NCI-H1092 (cell line): ENCODE data around the gene AMN1.
"Not testable (repeated sequence)": the region's sequence is repeated elsewhere in the genome, so short reads cannot be mapped to it uniquely, and the experiment has no call there.

Experiments used
- DNase-seq: peaks from one replicate; lab custom pipeline; 2025; lab: John Stamatoyannopoulos, UW

AMN1 gene

DNA sequence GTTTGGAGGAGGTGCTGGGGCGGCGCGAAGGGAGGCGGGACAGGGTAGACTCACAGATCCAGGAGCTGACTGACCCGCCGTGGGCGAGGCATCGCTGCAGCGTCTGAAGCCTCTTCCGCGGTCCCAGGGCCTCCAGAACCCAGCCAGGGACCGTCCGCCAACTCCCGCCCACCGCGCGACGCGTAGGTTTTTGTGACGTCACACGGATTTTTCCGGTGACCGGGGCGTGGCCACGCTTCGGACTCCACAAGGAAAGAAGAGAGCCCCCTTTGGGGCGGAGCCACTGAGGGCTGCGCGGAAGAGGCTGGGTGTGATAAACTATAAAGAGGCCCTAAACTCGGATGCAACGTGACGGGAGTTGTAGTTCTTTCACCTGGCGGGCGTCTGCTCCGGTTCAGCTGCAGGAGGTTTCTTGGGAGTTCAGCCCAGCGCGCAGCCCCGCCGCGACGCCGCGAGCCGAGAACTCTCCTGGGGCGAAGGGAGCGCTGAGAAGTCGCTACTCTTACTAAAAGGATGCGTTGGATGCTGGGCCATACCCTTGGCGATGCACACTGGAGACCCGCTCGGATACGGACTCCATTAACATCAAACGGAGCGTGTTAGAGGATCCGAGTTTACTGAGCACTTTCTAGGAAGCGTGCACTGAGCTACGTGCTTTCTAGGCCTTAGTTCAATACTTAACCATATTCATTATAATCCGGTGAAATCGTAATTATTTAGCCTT lies at the start of gene AMN1:
TSS of gene AMN1 (minus strand) at position 105 of the 724 bp plus-strand sequence. CDS start at position 92, 13 bp downstream.
- peak; percentile 98 for DNase-seq

- no peak for DNase-seq
Measured at GRCh38 chr12:31773867-31774266, 45.0 kb upstream of the AMN1 start.

DNA sequence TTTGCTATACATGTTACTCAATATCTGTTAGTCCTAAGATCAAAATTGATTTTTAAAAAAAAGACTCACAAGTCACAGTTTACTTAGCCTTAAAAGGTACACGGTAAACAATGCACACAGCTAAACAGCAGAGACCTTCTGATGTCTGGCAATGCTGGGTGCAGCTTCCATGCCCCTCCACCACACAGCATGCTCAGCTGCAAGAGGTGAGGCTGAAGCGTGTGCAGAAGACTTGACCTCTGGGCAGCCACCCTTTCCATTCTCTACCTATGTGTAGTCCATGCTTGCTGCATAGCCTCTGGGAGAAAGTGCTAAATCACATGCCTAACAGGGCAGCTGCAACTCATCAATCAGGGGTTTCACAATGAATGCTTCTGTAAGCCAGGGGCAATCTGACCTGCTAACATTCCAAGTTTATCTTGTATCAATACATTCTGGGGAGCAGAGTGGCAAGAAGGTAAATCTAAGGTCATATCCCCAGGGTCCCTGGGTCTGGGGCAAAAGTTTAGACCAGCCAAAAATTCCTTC lies 44.5 kb upstream of the AMN1 start:
- DNase-seq: no peak

DNA sequence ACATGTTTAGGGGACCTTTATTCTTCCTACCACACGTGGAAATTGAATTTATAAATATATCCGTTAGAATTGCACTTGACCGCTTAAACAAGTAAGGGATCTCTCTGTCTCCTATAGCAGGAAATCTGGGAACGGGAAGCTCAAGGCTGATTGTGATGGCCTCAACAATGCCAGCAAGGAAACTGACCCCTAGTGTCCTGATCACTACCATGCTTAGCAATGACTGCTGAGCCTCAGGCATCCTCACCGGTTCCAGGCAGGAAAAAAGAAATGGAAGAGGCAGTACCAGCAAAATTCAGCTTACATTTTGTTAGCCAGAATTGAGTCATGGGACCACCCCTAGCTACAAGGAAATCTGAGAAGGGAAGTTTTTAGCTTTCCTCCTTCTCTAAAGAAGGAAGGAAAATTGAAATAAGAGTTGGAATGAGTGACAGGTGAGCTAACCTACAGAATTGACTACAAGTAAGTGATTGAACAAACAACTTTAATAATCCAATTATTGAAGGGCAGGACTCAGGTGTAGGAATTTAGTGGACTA lies 43.9 kb upstream of the AMN1 start:
- no peak for DNase-seq

GRCh38 chr12:31772186-31772585 lies 43.4 kb upstream of the AMN1 start:
- no peak for DNase-seq

GRCh38 chr12:31768046-31768445 lies 39.2 kb upstream of the AMN1 start:
- no peak for DNase-seq

- DNase-seq: no peak
Measured at GRCh38 chr12:31765931-31766330, 37.1 kb upstream of the AMN1 start.

- DNase-seq: no peak
Measured at GRCh38 chr12:31759632-31760459, 31.0 kb upstream of the AMN1 start.

- not testable (repeated sequence) for DNase-seq
Measured at GRCh38 chr12:31758297-31758696, 29.5 kb upstream of the AMN1 start.

DNA sequence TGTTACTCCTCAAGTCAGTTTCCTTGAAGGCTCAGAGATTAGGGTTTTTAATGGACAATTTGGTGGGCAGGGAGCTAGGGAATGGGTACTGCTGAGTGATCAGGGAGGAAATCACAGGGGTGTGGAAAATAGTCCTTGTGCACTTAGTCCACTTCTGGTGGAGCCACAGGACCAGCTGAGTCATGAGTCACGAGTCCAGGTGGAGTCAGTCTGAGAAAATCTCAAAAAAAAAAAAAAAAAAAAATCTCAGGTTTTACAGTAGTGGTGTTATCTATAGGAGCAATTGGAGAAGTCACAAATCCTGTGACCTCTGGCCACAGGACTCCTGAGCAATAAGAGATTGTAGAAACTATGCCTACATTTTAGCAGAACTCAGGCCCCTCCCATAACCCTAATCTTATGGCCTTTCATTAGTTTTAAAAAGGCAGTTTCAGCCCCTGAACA lies 28.2 kb upstream of the AMN1 start:
- DNase-seq: no peak

GRCh38 chr12:31752450-31752849 lies 23.6 kb upstream of the AMN1 start:
- DNase-seq: no peak

- DNase-seq: no peak
Measured at GRCh38 chr12:31751085-31751484, 22.3 kb upstream of the AMN1 start.

GRCh38 chr12:31750747-31751039 lies 21.9 kb upstream of the AMN1 start:
- DNase-seq: no peak

DNA sequence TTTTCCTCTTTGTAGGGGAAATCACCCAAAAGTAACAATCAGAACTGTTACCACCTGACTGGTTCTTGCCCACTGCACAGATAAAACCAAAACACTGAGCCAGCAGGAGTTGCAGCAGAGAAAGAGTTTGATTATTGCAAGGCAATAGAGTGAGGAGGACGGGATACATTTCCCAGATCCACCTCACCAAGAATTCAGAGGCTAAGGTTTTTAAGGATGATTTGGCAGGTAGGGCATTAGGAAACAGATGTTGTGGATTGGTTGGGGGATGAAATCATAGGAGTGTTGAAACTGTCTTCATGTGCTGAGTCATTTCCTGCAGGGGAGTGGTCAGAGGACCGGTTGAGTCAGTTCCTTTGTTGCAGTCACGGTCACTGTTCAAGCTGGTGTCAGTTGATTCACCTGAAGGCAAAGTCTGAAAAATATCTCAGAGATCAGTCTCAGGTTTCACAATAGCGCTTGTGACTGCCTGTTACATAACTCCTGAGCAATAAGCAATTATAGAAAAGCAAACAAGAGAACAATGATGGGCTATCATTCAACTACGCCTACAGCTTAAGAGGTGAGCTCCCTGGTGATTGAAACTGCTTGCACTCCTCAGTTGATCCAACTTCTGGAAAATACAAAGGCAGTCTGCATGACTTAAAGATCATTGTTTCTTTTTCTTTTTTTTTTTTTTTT lies 20.3 kb upstream of the AMN1 start:
- peak; percentile 22 for DNase-seq

- DNase-seq: no peak
Measured at GRCh38 chr12:31745242-31745641, 16.4 kb upstream of the AMN1 start.

DNA sequence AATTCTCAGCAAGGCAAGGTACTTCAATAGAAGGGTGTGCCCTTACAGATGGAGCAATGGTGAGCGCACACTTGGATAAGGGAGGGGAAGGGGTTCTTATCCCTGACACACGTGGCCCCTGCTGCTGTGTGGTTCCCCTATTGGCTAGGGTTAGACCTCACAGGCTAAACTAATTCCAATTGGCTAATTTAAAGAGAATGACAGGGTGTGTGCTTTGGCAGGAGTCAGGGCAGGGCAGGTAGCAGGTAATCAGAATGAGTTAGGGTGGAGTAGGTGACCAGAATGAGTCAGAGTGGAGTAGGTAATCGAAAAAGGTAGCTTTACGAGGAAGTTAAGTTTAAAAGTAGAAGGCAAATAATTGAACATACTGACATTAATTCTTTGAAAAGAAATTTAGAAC lies 15.5 kb upstream of the AMN1 start:
- not testable (repeated sequence) for DNase-seq

- DNase-seq: no peak
Measured at GRCh38 chr12:31742891-31743290, 14.1 kb upstream of the AMN1 start.

DNA sequence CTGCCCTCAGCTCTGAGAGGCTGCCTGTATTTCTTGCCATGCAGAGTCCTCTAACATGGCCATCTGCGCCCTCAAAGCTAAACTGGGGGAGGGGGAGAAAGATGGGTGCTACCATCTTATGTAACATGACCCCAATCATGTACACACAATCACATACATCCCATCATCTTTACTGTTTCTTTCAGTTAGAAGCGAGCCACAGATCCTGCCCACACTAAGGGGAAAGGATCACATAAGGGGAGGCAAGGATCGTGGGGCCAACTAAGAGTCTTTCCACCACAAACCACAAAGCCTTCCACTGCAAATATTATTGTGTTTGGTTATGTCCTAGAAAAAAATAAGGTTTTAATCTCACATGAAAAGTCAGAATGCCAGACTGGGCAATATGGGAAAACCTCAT lies 11.8 kb upstream of the AMN1 start:
- no peak for DNase-seq

GRCh38 chr12:31737763-31738162 lies 8.9 kb upstream of the AMN1 start:
- DNase-seq: no peak

DNA sequence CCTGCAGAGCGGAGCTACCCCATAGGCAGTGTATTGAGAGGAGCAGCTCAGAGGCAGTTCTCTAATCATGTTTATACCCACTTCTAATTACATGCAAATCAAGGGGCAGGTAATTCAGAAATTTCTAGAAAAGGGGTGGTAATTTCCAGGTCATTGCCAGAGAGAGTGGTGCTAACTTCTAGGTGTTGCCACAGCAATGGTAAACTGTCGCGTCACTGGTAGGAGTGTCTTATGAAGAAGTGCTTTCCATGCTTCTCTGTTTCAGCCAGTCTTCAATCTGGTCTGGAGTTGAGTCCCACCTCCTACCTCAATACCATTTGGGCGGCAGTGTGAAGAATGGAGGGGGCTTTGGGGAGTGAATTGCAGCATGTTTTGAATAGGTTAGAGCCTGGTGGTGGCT lies 8.5 kb upstream of the AMN1 start:
- DNase-seq: no peak

DNA sequence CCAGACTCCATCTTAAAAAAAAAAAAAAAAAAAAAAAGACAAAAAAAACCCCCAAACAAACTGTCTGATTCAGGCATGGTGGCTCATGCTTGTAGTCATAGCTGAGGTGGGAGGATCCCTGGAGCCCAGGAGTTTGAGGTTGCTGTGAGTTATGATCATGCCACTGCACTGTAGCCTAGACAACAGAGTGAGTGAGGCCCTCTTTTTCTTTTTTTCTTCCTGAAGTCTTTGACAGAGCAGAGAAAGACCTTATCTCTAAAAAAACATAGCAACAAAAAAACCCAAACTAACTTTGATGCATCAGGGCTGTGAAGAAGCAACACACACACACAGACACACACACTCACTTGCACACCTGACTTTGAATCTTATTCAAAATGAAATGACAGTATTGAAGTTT lies 7.7 kb upstream of the AMN1 start:
- no peak for DNase-seq
